Measurements from ENCODE around the gene NT5C3A.

Gene NT5C3A

DNA sequence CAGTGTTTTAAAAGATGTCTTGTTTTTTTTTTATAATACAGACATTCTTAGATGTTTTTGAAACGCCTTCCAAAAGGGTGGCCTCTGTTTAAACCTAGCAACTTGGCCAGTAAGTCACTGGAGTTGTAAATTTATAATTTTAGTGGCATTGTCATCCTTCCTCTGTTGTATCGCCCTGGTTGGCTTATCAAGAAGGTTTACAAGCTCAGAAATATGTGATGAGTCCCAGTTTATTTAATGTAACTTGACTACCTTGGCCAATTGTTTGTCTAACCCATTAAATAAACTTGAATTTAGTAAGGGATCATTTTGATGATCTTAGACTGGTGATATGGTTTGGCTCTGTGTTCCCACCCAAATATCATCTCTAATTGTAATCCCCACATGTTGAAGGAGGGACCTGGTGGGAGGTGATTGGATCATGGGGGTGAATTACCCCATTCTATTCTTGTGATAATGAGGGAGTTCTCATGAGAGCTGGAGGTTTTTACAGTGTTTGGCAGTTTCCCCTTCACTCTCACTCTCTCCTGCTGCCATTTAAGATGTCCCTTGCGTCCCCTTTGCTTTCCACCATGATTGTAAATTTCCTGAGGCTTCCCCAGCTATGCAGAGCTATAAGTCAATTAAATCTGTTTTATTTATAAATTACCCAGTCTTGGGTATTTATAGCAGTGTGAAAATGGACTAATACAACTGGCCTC lies 13.4 kb upstream of the NT5C3A start:
- DNase-seq: no peak

DNA sequence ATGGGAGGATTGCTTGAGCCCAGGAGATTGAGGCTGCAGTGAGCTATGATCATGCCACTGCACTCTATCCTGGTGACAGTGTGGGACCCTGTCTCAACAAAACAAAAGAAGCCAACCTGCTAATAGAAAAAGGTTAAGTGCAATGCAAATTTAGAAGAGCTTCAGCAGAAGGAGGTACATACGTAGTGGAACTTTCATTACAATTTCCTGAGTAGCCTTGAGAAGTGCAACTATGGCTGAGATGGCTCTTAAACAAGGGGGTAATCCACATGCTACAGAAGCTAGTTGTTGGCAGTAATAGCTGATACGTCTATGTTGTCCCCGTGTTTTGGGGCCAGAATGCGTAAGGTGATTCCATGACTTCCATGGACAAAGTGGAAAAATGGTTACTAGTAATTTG lies 10.7 kb upstream of the NT5C3A start:
- no peak for DNase-seq

DNA sequence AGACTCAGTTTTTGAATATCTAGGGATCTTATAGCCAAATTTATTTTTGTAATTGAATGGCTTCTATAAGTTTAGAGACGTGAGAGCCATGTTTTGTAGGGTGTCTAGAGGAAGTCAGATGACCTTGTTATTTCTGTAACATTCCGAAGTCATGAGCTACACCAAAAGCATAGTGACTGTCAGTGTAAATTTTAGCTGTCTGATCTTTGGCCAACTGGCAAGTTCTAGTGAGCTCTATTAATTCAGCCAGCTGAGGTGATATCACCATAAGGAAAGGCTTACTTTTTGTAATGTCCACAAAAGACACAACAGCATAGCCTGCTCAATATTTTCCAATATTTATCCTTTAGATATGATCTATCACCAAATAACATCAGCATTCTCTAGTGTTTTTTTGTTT lies 9.9 kb upstream of the NT5C3A start:
- DNase-seq: no peak

DNA sequence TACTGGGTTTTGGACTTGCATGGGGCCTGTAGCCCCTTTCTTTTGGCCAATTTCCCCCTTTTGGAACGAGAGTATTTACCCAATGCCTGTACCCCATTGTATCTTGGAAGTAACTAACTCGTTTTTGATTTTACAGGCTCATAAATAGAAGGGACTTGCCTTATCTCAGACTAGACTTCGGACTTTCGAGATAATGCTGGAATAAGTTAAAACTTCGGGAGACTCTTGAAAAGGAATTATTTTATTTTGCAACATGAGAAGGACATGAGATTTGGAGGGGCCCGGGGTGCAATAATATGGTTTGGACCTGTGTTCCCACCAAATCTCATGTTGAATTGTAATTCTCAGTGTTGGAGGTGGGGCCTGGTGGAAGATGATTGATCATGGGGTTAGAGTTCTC lies 8.3 kb upstream of the NT5C3A start:
- DNase-seq: no peak

DNA sequence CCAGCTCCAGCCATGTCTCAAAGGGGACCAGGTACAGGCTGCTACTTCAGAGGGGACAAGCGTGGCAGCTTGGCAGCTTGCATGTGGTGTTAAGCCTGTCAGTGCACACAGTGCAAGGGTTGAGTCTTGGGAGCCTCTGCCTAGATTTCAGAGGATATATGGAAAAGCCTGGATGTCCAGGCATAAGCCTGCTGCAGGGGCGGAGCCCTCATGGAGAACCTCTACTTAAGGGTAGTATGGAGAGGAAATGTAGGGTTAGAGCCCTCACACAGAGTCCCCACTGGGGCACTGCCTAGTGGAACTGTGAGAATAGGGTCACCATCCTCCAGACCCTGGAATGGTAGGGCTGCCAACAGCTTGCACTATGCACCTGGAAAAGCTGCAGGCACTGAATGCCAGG lies 7.7 kb upstream of the NT5C3A start:
- DNase-seq: no peak

DNA sequence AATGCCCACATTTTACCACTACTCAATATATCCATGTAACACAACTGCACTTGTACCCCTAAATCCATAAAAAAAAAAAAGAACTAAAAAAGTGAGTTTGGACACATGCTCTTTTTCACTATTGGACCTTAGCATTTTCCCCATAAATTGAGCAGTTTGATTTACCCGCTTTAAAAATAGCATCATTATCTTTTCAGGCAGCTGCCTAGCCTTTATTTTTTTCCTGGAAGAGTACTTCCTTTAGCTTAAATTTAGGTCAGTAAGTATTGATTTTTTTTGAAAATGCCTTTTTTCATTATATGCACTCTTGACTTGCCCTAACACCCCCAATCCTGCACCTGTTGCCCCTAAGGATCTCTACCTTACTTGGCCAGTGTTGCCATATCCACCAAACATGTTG lies 5.3 kb upstream of the NT5C3A start:
- DNase-seq: no peak

DNA sequence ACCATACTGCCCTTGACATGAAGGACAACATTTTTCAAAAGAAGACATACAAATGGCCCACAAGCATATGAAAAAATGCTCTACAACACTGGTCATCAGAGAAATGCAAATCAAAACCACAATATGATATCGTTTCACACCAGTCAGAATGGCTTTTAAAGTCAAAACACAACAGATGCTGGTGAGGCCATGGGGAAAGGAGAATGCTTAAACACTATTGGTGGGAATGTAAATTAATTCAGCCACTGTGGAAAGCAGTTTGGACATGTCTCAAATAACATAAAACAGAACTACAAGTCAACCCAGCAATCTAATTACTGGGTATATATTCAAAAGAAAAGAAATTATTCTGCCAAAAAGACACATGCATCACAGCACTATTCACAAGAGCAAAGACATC lies 4.2 kb upstream of the NT5C3A start:
- DNase-seq: peak; percentile 73 to 82

DNA sequence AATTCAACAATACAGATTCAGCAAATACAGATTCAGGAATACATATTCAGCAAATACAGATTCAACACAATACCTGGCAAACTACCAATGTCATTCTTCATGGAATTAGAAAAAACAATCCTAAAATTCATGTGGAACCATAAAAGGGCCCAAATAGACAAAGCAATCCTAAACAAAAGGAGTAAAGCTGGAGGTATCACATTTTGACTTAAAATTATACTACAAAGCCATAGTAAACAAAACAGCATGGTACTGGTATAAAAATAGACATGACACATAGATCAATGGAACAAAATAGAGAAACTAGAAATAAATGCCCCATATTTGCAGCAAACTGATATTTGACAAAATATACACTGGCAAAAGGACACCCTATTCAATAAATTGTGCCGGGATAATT lies 3.4 kb upstream of the NT5C3A start:
- no peak for DNase-seq

DNA sequence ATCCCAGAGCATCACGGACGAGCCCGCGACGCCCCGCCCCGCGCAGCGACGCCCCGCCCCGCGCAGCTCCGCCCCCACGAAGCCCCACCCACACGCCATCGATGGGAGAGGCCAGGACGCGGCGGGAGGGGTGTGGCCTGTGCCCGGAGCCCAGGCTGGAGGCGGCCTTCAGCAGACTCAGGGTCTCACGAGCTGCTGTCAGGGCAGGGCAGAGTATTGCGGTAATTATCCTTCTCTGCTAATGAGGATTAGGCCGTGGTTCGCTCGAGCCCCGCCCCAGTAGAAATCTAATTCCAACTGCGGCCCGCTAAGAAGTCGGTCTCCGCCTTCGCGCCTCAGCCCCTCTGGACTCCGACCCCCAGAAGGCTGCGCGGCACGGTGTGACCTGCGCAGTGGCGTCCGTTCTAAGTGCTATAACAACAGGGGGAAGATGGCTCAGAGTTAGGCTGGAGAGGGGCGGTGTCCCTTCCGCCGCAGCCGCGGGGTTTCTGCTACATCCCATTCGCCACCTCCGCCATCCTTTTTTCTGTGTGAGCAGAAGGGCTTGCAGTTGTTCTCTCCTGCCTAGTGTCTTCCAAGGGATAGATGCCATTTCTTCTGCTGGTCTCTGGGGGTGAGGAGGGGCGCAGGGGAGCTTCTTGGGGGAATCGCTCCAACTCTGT lies 337 bp upstream of the NT5C3A start:
- peak; percentile 97 to 98 for DNase-seq

DNA sequence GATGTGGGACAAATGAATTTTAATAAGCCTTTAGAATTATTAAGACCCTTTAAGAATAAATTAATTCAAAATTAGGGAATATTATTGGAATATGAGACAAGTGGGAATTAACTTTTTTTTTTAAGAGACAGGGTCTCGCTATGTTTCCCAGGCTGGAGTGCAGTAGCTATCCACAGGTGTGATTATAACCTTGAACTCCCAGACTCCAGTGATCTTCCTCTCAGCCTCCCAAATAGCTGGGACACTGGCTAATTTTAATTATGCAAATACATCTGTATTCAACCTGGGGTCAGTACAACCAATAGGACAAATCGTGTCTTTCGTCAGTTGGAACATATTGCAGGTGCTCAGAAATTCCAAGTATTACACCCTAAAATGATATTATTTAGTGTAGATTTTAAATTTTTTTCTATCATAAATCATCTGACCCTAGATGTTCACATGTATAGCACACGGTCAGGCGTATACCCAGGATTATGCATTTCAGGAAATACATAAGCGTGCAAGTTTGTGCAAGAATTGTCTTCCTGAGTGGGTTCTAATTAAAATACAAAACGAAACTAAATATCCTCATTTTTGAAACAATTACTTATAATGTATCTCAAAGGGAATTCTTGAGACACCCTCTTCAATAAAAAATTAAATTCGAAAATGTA lies 1.2 kb downstream of the NT5C3A start:
- DNase-seq: peak; percentile 52 to 80

DNA sequence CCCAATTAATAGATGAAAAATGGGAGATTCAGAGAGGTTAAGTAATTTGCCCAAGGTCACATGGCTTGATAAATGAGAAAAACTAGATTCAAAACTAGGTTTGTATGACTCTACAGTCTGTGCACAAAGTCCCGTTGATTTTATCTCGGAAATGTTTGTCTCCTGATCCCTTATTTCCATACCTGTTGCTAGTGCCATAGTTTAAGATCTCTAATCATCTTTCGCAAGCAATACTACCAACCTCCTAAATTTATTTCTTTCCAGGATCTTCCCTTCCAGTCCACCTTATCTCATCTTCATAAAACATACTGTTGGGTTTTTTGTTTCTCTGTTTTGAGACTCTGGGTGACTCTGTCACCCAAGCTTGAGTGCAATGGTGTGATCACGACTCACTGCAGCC lies 2.9 kb downstream of the NT5C3A start:
- no peak for DNase-seq

DNA sequence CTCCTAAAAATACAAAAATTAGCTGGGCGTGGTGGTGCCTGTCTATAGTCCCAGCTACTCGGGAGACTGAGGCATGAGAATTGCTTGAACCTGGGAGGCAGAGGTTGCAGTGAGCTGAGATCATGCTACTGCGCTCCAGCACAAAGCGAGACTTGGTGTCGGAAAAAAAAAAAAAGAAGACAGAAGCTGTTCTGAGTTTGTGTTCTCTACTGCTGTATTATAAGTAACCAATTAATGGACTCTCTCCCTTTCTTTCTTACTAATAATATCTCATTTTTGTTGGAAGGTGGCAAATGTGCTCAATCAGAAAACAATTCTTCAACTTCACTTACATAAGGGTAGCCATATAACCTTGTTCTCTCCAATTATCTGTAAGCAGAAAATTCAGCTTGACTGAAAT lies 7.4 kb downstream of the NT5C3A start:
- DNase-seq: no peak

DNA sequence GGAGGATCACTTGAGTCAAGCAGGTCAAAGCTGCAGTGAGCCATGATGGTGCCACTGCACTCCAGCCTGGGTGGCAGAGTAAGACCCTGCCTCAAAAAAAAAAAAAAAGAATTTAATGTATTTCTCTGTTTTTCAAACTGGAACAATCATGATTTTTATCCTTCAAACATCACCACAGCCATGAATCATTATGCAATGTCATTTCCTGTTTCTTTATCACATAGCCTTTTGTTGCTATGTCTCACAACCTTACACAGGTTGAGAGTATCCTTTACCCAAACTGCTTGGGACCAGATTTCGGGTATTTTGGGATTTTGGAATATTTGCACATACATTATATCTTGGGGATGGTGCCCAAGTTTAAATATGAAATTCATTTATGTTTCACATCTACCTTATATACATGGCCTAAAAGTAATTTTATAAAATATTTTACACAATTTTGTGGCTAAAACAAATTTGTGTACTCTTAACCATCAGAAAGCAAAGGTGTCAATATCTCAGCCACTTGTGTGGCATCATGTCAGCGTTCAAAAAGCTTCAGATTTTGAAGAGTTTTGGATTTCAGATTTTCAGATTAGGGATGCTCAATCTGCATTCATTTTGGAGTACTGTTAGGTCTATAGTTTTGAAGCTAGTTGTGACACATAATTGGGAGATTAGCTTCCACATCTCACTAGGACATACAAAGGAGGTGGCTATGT lies 8.2 kb downstream of the NT5C3A start:
- DNase-seq: no peak

DNA sequence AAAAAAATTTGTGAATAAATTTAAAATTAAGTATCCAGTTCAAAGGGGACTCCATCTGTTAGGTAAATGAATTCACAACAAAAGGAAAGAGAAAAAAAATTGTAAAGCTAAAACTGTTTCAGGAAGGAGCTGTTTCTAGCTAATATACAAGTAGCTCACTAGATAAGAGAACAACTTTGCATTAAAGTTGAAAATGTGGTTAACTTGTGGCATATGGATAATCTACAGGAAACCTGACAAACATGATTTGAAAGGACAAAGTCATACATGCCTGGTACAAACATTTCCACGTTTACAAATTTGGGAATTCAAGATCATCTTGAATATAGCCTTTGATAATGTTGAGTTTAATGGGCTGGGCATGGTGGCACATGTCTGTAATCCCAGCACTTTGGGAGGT lies 8.9 kb downstream of the NT5C3A start:
- DNase-seq: no peak

DNA sequence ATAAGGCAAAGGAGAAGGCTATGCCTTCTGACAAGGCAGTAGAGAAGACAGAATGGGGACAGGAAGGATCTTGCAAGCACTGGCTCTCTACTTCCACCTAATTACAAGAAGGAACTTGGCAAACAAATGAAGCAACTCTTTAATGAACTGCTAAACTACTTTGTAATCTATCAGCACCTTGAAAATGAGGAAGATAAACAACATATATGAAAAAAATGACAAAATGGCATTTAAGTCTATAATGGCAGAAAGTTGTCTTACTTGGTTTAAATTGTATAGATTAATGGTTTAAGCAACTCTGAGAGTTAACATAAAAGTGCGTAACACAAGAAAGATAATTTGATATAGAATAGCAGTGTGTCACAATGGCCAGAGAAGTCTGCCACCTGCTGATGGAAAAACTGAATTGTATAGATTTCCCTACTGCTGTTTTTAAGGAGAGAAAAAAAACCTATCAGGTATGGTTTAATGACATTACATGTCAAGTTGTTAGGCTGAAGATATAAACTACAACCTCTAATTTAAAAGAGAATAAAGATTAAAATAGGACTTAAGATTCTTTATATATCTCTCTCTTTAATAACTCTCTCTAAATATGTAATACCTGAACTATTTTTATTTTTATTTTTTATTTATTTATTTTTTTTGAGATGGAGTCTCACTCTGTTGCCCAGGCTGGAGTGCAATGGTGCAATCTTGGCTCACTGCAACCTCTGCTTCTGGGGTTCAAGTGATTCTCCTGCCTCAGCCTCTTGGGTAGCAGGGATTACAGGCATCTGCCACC lies 11.8 kb downstream of the NT5C3A start:
- peak; percentile 28 to 71 for DNase-seq

DNA sequence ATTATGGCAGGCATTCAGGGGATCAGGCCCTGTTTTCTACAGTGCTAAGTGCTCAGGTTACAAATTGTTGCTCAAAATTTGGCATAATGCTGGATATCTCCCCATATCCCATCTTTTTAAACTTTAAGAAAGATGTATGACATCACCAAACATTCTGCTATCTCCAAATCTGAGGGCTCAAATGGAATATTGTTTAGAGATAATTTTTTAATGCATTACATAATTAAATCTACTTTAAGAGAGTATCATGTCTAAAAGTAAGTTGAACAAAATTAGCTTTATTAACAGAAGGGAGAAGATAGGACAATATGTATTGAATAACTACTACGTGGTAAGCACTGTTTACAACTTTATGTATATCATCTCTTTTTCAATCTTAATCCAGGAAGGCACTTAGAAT lies 13.9 kb downstream of the NT5C3A start:
- DNase-seq: no peak

DNA sequence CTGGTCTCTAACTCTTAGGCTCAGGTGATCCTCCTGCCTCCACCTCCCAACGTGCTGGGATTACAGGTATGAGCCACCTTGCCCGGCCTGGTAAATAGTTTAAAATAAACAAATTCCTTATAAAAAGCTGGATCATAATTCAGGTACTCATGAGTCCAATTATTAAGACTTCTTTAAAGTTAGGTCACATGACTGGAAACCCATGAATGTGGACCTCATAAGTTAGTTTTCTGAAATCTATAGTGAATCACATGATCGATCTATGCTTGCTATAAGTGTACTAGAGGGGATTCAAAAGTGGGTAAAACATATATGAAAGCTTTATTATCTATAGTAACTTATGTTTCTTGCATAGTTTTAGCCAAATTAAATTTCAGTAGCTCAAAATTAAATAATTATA lies 14.3 kb downstream of the NT5C3A start:
- DNase-seq: no peak

DNA sequence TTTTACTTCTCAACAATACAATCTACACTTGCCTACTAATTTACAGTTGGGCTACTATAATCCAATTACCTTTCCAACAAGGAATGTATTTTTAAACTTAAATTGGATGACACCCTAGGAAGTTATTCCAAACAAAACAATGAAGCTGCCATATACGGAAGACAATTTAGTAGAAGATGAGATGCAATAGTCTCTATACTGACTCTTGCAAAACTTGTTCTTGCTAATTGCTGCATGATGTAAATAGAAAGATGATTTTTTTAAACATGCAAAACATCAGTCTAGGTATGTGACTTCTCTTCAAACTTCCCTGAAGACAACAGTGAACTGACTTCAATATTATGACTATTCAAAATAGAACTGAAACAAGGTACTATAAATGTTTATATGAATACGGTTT lies 17.6 kb downstream of the NT5C3A start:
- peak; percentile 30 to 62 for DNase-seq

DNA sequence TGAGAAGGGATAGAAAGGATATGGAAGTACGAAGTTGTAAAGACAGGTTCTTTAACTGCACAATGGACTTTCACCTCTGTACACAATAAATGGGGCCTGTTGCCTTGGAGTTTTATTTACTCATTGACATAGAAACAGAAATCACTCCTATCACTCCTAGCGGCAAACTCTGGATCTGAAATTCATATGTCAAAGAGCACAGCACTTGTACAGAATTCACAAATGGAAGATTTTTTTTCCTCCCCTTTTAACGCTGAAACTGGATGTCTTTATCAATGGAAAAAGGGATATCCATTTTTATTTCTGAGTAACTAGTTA lies 18.2 kb downstream of the NT5C3A start:
- peak; percentile 80 to 82 for DNase-seq

DNA sequence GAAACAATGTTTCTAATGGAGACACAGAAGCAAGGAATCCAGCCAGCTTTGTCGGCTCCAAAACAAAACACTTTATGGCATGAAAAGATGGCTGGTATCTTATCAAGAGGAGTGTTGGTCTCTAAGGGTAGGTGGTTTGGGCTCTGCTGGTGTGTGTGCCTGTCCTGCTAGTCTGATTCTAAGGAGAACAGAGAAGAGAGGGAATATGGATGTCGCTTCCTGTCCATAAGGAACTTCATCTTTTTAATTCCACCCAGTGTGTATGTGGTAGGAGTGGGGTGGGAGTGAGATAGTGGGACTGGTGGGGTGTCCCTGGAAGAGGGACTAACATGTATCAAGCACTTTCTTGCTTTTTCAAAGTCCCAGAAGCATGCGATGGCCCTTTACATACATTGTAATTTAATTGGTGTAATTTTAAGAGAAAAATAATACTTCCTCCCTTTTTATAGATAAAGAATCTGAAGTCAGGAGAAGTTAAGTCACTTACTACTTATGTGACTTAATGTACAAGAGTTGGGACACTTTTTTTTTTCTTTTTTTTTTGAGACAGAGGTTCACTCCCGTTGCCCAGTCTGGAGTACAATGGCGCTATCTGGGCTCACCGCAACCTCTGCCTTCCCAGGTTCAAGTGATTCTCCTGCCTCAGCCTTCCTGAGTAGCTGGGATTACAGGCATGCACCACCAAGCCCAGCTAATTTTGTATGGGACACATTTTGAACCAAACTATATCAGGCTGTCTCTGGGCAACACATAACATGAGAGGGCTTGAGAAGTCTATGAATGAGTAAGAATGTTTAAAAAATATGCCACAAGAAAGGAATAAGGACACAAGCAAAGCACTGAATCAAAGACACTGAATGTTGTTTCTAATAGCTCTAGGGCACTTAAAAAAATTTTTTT lies 18.8 kb downstream of the NT5C3A start:
- peak; percentile 15 to 43 for DNase-seq

DNA sequence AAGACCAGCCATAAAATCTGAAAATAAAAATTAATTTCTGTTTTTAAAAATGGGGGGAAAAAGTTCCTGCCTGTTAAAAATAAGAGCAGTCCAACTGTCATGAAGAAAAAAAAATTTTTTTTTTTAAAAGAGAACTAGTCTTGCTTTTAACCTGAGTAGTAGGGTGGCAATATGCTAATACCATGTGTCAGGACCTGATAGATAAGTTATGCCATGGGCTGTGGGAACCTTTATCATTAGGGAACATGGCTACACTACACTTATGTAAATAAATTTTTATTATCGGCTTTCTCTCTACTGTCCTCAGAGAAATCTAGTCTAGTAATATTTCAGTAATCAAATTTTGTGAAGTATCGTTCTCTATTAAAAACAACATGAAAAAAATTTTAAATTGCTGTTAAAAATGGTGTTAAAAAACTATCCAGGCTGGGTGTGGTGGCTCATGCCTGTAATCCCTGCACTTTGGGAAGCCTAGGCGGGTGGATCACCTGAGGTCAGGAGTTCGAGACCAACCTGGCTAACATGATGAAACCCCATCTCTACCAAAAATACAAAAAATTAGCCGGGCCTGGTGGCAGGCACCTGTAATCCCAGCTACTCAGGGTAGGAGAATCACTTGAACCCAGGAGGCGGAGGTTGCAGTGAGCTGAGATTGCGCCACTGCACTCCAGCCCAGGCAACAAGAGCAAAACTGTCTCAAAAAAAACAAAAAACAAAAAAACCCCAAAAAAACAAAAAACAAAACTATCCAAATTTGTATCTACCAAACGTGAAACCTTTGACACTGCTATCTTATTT lies 20.7 kb downstream of the NT5C3A start:
- DNase-seq: peak; percentile 9 to 30

Measured in NCI-H526 (cell line).